Measurements from ENCODE around the gene L3MBTL3.

Gene L3MBTL3

DNA sequence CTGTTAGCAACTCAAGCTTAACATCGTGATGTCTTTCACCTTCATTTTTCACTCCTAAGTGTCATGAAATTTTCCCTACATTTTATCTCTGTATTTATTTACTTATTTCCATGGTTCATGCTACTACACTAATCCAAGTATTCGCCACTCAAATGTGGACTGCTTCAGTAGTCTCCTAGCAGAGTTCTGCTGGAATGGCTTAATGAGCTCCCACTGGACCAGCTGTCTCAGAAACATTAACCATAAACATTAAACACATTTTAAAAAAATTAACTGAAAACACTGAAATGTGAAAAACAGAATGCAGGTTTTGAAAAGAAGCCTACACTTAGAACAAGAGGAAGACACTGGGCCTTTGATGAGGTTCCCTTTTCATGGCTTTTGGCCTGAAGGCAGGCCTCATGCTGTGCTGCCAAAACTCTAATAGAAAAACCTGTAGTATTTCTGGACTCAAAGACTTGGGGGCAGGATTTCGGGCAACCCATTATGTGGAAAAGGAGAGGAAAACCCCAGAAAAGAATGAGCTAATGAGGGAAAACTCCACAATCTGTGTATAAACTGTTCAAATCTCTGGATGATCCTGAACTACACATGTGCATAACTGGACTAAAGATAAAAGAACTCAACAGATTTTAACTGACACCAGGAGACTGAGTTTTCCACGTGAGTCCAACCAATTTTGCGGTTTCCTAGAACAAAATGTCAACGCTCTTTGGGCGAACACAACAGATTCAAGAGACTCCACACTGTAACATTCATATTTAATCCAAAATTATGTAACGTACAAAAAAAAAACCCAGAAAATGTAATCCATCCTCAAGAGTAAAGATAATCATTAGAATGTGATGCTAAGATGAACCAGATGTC, 171.4 kb downstream of the L3MBTL3 start:
- DNase-seq (ENCODE audit: low spot score in 2 of 2) (no peak), ATAC-seq (no peak)
- Mint-ChIP-seq H3K4me3 (no peak overlapping the region), H3K27ac (peak overlapping the region; percentile 66), H3K36me3 (peaks cover 49% of the 10 kb centered on the region), H3K4me1 (peaks cover 82% of the 10 kb centered on the region), H3K9me3 (no peaks in the 10 kb centered on the region)

Measured in stimulated activated effector memory CD8-positive, alpha-beta T cell treated with anti-CD3 and anti-CD28 coated beads, Interleukin-12 subunit alpha, Interleukin-12 subunit beta, amount 100 ng/mL, for 72 hours (primary cell).